Neutrophil (primary cell): ENCODE results near the gene GPC5.
"Not testable (repeated sequence)": the region's sequence is repeated elsewhere in the genome, so short reads cannot be mapped to it uniquely, and the experiment has no call there.

Experiments used
- H3K27ac ChIP-seq: fragments of 200-600 bp; sonication (generic); 2 replicates; pipeline ENCODE4 v1.5.1; 2016; ENCODE audit warnings: mild to moderate bottlenecking, moderate library complexity
- H3K27me3 ChIP-seq: fragments of 200-600 bp; sonication (generic); 2 replicates; pipeline ENCODE4 v1.6.0; 2016; ENCODE audit warnings: mild to moderate bottlenecking
- H3K36me3 ChIP-seq: fragments of 200-600 bp; sonication (generic); 2 replicates; pipeline ENCODE4 v1.5.1; 2017
- H3K4me1 ChIP-seq, 2 experiments: fragments of 200-600 bp in 1 of 2; sonication (generic) in 1 of 2; 1 replicate in 1 of 2; 2 replicates in 1 of 2; pipeline versions ENCODE4 v1.5.1 to v1.6.1; 2013 to 2016; ENCODE audit warnings: low read depth in 1 of 2, low read length in 1 of 2, mild to moderate bottlenecking in 1 of 2, moderate library complexity in 1 of 2; ENCODE audit not compliant: control insufficient read depth in 1 of 2, insufficient read depth in 1 of 2
- H3K4me3 ChIP-seq, 2 experiments: fragments of 200-600 bp in 1 of 2; sonication (generic) in 1 of 2; 1 replicate in 1 of 2; 2 replicates in 1 of 2; pipeline ENCODE4 v1.5.1; 2013 to 2016; ENCODE audit warnings: low read depth in 1 of 2, low read length in 1 of 2, mild to moderate bottlenecking in 1 of 2, moderate library complexity in 1 of 2
- H3K9me3 ChIP-seq: fragments of 200-600 bp; sonication (generic); 2 replicates; pipeline ENCODE4 v1.5.1; 2016
- CTCF ChIP-seq: fragments of 200-600 bp; sonication (generic); IDR thresholded peaks from 2 replicates; pipeline ENCODE4 v1.5.1; 2016; ENCODE audit warnings: antibody characterized with exemption

GPC5 gene

DNA sequence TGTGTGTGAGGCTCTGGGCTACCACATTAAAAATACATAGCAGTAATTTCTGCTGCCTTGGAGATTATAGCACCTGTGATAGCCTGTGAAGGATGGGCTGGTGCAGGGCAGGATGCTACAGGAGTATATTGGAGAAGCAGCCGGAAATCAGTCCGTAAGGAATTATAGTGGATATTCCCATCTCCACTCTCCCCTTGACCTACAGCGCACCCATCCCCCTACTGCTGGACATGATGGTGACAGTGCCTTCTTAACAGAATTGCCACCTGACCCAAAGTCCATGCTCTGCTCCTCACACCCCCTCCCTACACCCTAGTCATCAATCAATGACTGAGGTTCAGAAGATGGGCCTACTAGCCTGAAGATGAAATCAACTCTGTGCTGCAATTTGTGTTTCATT, 376.0 kb downstream of the GPC5 start:
- Histone ChIP-seq H3K4me1 (no peaks in the 10 kb centered on the region), H3K27ac (no peak overlapping the region), H3K9me3 (no peaks in the 10 kb centered on the region), H3K4me3 (no peak overlapping the region), H3K27me3 (no peaks in the 10 kb centered on the region), H3K36me3 (no peaks in the 10 kb centered on the region)
- no peak for TF ChIP-seq CTCF

DNA sequence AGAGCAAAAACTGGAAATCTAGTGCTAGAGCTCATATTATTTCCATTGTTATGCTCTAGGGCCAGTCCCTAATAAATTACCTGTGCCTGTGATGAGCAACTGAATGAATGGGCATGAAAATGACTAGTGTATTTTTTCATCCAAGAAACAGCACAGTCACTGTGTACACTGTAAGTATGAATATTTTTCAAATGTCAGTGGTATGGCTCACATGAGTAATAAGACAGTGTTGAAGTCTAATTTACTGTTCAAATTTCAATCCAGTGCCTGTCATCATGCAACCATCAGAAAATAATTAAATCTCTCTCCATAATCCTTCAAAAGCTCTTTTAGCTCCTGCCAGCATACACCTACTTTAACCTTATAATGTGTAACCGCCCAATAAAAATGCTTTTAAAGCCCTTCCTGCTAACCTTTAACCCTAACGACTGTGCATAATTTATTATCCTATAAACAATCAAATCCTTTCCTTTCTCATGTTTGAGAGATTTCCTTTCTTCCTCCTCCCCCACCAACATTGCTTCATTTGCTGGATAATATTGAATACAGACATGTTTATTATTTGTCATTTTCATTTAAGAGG, 378.3 kb downstream of the GPC5 start:
- TF ChIP-seq CTCF, result no peak
- no peaks in the 10 kb centered on the region for H3K27me3 ChIP-seq

GRCh38 chr13:91778123-91778522, 379.7 kb downstream of the GPC5 start:
- Histone ChIP-seq H3K4me3 (no peak overlapping the region), H3K36me3 (no peaks in the 10 kb centered on the region), H3K27ac (no peak overlapping the region), H3K27me3 (no peaks in the 10 kb centered on the region), H3K9me3 (no peaks in the 10 kb centered on the region), H3K4me1 (no peaks in the 10 kb centered on the region)
- no peak for TF ChIP-seq CTCF

More for the DNA sequence above, 378.3 kb downstream of the GPC5 start:
- Histone ChIP-seq H3K36me3 (no peaks in the 10 kb centered on the region), H3K9me3 (no peaks in the 10 kb centered on the region), H3K4me3 (no peak overlapping the region), H3K27ac (no peak overlapping the region), H3K4me1 (no peaks in the 10 kb centered on the region)

GRCh38 chr13:91781982-91782691, 383.7 kb downstream of the GPC5 start:
- H3K27ac ChIP-seq, H3K4me3 ChIP-seq, H3K27me3 ChIP-seq, H3K36me3 ChIP-seq, H3K9me3 ChIP-seq, H3K4me1 ChIP-seq: not testable (repeated sequence)

- Histone ChIP-seq H3K4me1 (no peaks in the 10 kb centered on the region), H3K27me3 (no peaks in the 10 kb centered on the region), H3K9me3 (no peaks in the 10 kb centered on the region), H3K4me3 (no peak overlapping the region), H3K36me3 (no peaks in the 10 kb centered on the region), H3K27ac (no peak overlapping the region)
- TF ChIP-seq CTCF, result no peak
Measured at GRCh38 chr13:91785431-91786119, 387.2 kb downstream of the GPC5 start.

DNA sequence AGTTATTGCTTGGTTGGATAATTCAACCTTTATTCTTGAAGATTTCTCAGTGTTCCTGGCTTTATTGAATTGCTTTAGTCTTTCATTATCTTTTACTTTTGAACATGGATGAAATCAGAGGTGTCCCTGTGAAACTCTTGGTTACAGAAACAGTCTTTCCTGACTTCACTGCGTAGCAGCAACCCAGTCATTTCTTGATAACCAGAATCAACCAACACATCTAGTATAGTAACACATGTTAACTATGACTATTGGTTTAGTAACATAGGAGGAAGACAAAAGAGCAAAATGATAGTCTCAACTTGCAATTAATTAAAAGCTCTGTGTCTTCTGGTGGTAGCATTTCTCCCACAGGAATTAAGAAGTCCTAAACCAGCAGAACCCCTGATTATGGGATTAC, 393.6 kb downstream of the GPC5 start:
- Histone ChIP-seq H3K4me3 (no peak overlapping the region), H3K9me3 (no peaks in the 10 kb centered on the region), H3K27ac (no peak overlapping the region), H3K27me3 (no peaks in the 10 kb centered on the region), H3K36me3 (no peaks in the 10 kb centered on the region), H3K4me1 (no peaks in the 10 kb centered on the region)
- TF ChIP-seq CTCF, result no peak
